HK-2 (cell line): ENCODE data around the gene ZSWIM1.
"Not testable (repeated sequence)": the region's sequence is repeated elsewhere in the genome, so short reads cannot be mapped to it uniquely, and the experiment has no call there.

Experiments used
- DNase-seq: peaks from one replicate; pipeline ENCODE4 v3.0.0-alpha.2; 2018; ENCODE audit not compliant: unreplicated experiment

Gene ZSWIM1

DNA sequence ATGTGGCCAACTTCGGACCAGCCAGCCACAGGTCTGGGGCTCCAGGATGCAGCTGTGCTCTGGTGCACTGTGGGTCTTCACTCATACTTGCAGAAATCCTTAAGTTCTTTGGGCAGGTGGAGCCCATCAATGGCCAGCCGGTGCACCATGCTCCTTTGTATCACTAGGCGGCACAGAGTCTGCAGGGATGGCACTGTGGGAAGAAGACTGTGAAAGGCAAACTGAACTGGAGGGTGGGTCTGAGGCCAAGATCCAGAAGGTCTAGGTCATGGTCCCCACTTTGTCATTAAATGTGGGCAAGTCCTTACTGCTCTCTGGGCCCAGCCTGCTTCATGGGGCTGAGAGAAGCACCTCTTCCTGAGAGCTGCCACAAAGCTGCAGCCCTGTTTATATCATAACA, 7.7 kb downstream of the ZSWIM1 start:
- DNase-seq = no peak

DNA sequence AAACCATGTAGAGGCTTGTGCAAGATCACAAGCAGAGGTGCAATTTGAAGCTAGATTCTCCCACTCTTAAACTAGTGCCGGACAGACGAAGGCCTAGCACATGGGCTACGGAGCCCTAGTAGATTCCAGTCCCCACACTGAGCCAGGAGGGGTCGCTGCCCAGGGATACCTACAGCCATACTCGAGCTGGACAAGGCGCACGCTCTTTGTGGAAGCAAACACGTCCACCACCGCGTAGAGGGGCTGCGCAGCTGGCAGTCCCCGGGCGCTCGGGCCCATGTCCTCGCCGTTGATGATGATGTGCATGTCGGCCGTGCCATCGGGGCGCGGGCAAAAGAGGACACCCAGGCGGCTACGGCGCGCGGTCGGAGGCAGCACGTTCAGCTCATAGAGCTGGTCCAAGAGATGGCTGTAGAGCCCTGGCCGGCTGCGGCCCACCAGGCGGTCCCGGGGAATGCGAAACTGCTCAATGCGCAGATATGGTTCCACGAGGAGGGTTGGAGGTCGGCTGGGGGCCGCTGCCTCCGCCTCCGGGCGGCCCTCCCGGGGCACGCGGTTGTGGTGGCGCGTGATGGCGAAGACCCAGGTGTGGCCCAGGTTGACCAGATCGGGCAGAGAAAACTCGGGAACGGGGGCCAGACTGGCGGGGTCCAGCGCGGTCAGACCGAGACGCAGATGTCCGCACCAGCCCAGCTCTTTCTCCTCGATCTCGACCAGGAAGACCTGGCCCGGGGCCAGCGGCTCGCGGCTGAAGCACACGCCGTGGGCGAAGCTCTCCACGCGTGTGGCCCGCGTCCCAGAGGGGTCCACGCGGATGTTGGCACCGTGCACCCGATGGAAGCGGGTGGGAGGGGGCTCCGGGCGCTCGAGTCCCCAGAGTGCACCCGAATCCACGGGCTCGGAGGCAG, 9.3 kb downstream of the ZSWIM1 start:
- DNase-seq = peak; percentile 92

DNA sequence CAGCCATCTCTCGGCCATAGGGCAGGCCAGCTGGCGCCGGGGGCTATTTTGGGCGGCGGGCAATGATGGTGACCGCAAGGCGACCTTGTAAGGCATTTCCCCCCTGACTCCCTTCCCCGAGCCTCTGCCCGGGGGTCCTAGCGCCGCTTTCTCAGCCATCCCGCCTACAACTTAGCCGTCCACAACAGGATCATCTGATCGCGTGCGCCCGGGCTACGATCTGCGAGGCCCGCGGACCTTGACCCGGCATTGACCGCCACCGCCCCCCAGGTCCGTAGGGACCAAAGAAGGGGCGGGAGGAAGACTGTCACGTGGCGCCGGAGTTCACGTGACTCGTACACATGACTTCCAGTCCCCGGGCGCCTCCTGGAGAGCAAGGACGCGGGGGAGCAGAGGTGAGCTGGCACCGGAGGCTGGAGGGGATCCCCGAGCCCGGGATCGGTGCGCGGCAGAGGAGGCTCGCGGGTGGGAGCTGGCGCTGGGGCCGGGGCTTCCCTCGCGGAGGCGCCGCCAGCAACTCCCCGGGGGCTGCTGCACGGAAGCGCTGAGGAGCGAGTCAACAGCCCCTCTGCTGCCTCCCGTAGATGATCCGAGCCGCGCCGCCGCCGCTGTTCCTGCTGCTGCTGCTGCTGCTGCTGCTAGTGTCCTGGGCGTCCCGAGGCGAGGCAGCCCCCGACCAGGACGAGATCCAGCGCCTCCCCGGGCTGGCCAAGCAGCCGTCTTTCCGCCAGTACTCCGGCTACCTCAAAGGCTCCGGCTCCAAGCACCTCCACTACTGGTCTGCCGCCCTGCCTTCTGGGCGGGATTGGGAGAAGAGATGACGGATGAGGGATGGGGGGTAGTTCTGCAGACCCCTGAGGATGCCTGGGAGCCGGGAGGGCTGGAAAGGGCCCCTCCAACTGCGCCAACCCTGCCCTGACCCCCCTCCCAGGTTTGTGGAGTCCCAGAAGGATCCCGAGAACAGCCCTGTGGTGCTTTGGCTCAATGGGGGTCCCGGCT, 10.3 kb downstream of the ZSWIM1 start, which contains the start of the genes CTSA and NEURL2:
Gene CTSA, plus strand, starts transcription at position 351 of the 999 bp plus-strand sequence. Its CDS starts 234 bp downstream, at position 585.
Gene NEURL2, minus strand, starts transcription at position 224 of the 999 bp plus-strand sequence. Its CDS starts 217 bp downstream, at position 7.
- peak; percentile 95 for DNase-seq

DNA sequence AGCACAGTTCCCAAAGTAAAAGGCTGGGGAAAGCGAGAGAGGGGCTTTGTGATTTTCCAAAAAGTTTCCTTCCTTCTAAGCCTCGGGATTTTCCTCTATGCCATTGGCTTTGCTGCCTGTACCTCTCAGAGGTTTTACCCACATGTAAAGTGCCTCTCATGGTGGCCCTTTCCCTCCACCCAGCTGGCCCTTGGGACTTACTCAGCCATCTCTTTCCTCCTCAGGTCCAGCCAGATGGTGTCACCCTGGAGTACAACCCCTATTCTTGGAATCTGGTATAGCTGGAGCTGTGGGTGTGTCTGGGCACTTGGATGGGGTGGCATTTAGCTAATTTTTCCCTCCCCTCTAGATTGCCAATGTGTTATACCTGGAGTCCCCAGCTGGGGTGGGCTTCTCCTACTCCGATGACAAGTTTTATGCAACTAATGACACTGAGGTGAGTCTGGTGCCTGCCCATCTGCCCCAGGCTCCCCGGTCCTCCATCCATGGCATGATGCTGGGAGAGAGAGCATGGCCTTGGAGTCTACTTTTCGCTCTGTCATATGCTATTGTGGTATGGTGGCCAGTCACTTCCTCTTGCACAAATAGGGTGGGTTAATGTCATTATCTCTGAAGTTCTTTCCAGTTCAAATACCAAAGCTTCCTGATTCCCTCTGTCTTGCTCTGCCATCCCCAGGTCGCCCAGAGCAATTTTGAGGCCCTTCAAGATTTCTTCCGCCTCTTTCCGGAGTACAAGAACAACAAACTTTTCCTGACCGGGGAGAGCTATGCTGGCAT, 11.2 kb downstream of the ZSWIM1 start:
- peak; percentile 44 for DNase-seq

- DNase-seq = no peak
These were observed 11.9 kb downstream of the ZSWIM1 start for GRCh38 chr20:45892828-45893500.

GRCh38 chr20:45893831-45894230, 12.8 kb downstream of the ZSWIM1 start:
- DNase-seq = no peak

DNA sequence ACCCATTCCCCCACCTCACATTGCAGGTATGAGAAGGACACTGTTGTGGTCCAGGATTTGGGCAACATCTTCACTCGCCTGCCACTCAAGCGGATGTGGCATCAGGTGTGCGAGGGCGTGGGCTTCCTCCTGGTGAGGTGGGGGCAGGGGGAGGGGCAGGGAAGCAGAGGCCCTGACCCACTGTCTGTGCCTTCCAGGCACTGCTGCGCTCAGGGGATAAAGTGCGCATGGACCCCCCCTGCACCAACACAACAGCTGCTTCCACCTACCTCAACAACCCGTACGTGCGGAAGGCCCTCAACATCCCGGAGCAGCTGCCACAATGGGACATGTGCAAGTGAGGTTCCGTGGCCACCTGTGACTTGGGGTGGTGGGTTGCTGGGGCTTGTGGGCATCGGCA, 13.8 kb downstream of the ZSWIM1 start:
- no peak for DNase-seq

- DNase-seq = no peak
These were observed 15.7 kb downstream of the ZSWIM1 start for GRCh38 chr20:45896641-45897161.

GRCh38 chr20:45897289-45897688, 16.3 kb downstream of the ZSWIM1 start:
- DNase-seq = no peak

GRCh38 chr20:45897692-45898091, 16.7 kb downstream of the ZSWIM1 start:
- DNase-seq = no peak

DNA sequence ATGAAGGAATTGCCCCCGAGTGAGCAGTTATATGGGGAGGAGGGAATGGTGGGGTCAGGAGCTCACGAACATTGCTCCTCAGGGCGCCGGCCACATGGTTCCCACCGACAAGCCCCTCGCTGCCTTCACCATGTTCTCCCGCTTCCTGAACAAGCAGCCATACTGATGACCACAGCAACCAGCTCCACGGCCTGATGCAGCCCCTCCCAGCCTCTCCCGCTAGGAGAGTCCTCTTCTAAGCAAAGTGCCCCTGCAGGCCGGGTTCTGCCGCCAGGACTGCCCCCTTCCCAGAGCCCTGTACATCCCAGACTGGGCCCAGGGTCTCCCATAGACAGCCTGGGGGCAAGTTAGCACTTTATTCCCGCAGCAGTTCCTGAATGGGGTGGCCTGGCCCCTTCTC, 17.3 kb downstream of the ZSWIM1 start:
- DNase-seq = no peak

DNA sequence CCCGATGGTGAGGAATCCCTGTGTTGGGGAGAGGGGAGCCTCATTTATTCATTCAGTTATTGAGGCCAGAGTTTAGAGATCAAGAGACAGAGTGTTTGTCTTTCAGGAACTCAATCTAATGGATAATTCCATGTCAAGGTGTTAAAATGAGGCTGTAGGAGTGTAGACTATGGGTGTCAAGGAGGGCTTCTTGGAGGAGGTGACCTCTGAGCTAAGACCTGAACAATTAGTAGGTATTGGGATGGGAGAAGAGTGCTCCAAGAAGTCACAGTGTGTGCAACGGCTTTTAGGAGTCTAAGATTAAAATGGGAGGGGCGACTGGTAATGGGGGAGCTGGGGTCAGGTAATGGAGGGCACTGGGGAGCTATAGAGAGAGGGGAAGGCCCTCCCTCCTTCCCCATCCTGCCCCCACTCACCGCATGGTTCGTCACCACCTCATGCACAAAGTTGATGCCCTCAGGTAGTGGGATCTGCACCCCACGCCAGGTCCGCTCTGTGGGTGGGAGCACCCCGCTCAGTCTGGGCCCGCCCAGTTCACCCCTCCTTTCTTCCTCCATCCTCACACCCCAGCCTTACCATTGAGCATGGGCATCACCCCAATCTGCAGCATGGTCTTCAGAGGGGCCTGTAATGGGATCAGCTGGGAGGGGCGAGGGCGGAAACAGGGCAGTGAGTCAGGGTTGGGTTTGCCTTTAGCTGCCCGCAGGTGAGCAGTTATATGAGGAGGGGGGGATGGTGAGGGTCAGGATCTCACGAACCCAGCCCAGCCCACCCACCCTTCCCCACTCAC, 18.2 kb downstream of the ZSWIM1 start:
- no peak for DNase-seq

- not testable (repeated sequence) for DNase-seq
These were observed 20.3 kb downstream of the ZSWIM1 start for GRCh38 chr20:45901332-45901731.

DNA sequence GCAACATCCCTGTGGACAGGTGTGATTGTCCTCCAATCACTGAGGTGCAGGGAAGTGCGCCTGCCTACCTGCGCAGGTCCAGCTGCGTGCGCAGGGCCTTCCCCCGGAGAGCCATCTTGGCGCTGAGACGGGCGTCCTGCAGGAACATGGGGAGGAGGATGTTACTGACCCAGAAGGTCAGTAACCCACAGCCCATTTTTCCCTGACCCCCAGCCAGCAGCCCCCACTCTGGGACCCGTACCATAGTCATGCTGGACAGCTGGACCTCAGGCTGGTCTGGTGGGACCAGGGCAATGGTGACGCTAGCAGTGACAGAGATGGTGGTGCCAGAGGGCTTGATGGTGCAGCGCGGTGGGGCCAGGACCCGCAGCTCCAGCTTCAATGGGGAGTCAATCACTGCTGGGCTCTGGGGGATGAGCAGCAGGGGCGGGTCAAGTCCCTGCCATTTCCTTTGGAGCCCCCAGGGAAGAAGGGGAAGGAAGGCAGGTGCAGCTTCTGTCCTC, 21.2 kb downstream of the ZSWIM1 start:
- DNase-seq = no peak

DNA sequence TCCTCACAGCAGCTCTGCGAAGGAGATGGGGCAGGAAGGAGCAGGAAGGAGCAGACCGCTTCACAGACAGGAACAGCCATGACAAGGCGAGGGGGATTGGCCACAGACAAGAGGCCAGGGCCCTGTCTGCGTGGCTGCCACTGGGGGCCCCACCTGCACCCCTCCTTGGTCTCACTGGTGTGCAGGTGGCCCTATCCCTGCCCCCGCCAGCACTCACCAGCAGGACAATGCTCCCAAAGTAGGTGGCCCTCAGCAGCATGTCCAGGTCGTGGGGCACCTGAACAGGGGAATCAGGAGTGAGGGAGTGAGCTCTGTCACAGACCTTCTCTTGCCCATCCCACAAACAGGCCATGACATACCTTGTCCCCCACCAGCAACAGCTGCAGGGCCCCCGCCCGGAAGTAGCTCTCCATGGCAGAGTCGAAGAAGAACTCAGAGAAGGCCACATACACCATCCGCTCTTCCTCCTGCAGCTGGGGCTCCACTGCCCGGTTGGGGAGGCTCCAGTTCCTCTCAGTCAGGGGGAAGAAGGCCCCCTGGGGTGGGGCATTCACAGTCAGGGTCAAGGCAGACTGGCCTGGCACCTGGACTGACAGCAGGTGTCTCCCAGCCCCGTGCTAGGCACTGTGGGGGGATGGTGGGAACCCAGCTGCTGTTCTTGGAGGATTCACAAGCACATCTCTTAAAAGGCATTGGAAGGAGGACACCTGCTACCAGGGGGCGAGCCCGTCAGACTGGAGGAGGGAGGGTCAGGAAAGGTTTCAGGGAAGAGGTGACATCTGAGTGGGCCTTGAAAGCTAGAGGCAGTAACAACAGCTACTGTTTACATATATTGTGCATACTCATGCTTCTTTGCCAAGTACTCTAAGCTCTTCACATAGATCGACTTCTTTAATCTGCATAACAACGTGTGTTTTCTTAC, 23.8 kb downstream of the ZSWIM1 start:
- DNase-seq = no peak

- DNase-seq = peak; percentile 24
These were observed 24.6 kb downstream of the ZSWIM1 start for GRCh38 chr20:45905505-45906079.

DNA sequence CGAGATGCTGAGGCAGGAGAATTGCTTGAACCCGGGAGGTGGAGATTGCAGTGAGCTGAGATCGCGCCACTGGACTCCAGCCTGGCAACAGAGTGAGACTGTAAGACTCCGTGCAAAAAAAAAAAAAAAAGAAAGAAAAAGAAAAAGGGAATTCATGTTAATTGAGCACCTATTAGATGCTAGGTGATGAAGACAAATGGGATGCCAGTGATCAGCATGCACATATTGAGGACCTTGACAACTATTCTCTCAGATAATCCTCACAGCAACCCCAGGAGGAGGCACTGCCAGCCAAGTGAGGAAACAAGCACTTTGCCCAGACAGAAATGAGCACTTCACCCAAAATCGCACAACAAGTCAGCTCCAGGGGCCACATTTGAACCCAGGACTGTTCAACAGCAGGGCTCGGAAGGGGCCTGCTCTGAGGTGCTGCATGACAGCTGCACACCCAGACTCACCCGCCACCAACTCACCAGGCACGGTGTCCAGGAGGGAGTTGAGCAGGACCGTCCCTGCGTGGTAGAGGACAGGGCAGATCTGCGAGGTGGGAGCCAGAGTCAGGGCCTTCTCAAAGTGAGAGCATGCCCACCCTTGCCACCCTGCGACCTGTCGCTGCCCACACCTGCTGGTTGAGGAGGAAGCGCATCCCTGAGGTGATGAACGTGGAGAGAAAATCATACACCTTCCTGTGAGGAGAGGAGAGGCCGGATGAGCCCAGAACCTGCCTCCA, 26.4 kb downstream of the ZSWIM1 start:
- no peak for DNase-seq
